Body of pancreas (tissue), 4 donors: Measurements from ENCODE around the gene MCM10. TPM values are rescaled to one million over a fixed set of nuclear protein-coding genes. Genes with fewer than 3 reads are reported as not detected.
A peak's percentile ranks its signal among the peaks of the same experiment; 100 is the strongest.

ENCODE experiments used
- ATAC-seq: fragments of 150-250 bp; one replicate; pipeline ENCODE4 v1.9.1; 2016
- DNase-seq, 4 donors: peaks; one replicate each; pipeline ENCODE4 v3.0.0-alpha.2; 2019
- H3K27ac ChIP-seq, 4 donors: fragments of 200-600 bp; sonication (generic); 1 replicate in 3 of 4; 2 replicates in 1 of 4; pipeline versions ENCODE4 v1.5.1 to v1.6.1; 2016 to 2019; ENCODE audit warnings: mild to moderate bottlenecking in 1 of 4, mixed read lengths in 1 of 4, moderate library complexity in 1 of 4
- H3K27me3 ChIP-seq, 2 donors: fragments of 200-600 bp; sonication (generic); one replicate each; pipeline ENCODE4 v1.6.0; 2016; ENCODE audit warnings: mild to moderate bottlenecking in 1 of 2
- H3K36me3 ChIP-seq, 2 donors: fragments of 200-600 bp; sonication (generic); replicated peaks in 1 of 2; 2 replicates each; pipeline ENCODE4 v1.5.1; 2016; ENCODE audit warnings: low read depth in 2 of 2; ENCODE audit not compliant: insufficient read depth in 1 of 2
- H3K4me1 ChIP-seq: fragments of 200-600 bp; sonication (generic); one replicate; pipeline ENCODE4 v1.6.0; 2016
- H3K4me3 ChIP-seq, 2 donors: fragments of 200-600 bp; sonication (generic); 1 replicate in 1 of 2; 2 replicates in 1 of 2; pipeline ENCODE4 v1.5.1; 2016 to 2019
- H3K9me3 ChIP-seq, 3 donors: fragments of 200-600 bp; sonication (generic); 1 replicate in 2 of 3; 2 replicates in 1 of 3; pipeline ENCODE4 v1.5.1; 2016
- CTCF ChIP-seq, 7 experiments: fragments of 450-650 bp in 4 of 7; fragments of 200-600 bp in 3 of 7; sonication (generic) in 3 of 7; IDR thresholded peaks; one replicate each; pipeline ENCODE4 v1.5.1; 2016 to 2019; ENCODE audit warnings: antibody characterized with exemption in 7 of 7
- POLR2A ChIP-seq, 3 donors: fragments of 450-650 bp; IDR thresholded peaks; one replicate each; pipeline ENCODE4 v1.6.1; 2016; ENCODE audit warnings: antibody characterized with exemption in 3 of 3, mild to moderate bottlenecking in 2 of 3
- WGBS, 2 donors: methylation state at CpG; one replicate each; pipeline ENCODE4 v1.1.5; 2017; 5-methylcytosine and 5-hydroxymethylcytosine counted together
- intact Hi-C: fragments of 100-400 bp; cut with DNase I; formaldehyde crosslinking; loops from one replicate; pipeline ENCODE4 v1.15.1; 2023
- total RNA-seq, 2 donors: library from RNA; depleted of rRNA; stranded (reverse); fragments of >200 nt; gene quantifications; one replicate each; pipeline ENCODE4 v1.1.0, GENCODE V29; 2016

Gene MCM10
- total RNA-seq, 2 donors from 2014 or later: 0.26 TPM; not detected in 1

- H3K36me3 ChIP-seq: no peaks in the 10 kb centered on the region
- no peak overlapping the region for H3K27ac ChIP-seq
- ATAC-seq: no peak
- H3K4me3 ChIP-seq: no peak overlapping the region
- 56 to 68% methylated on average over 5 of the region's 5 CpGs for WGBS, 2 donors
- TF ChIP-seq POLR2A (IDR thresholded peaks at IDR 0.05): no peak
- TF ChIP-seq CTCF (IDR thresholded peaks at IDR 0.05): peak in 6 of 7 experiments; percentile 20 to 41 (median 34)
- no peaks in the 10 kb centered on the region for H3K27me3 ChIP-seq
- no peaks in the 10 kb centered on the region for H3K4me1 ChIP-seq
- peak in 1 of 4 donors; percentile 13 for DNase-seq
- no peaks in the 10 kb centered on the region for H3K9me3 ChIP-seq
- intact Hi-C loops: no loop called here
These were observed 45.4 kb downstream of the MCM10 start for GRCh38 chr10:13206546-13207443.

DNA sequence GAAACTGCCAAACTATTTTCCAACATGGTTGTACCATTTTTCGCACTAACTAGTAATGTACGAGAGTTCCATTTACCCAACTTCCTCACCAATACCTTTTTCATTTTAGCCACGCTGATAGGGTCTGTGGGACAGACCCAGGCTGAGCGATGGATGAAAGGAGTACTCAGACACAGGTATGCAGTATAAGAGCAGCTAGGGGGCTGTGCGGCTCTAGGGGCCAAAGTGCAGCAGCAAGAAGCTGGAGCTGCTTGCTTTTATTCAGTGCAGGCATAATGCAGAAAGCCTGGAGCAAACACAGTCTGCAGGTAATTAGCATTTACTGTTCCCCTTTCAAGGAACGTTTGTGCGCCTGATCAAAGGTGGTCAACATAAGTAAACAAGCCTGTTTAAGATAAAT is 51.8 kb downstream of the MCM10 start:
- H3K27ac ChIP-seq: no peak overlapping the region
- no peaks in the 10 kb centered on the region for H3K9me3 ChIP-seq
- TF ChIP-seq CTCF (IDR thresholded peaks at IDR 0.05) (no peak), POLR2A (IDR thresholded peaks at IDR 0.05) (no peak)
- ATAC-seq (no peak), DNase-seq (no peak)
- no peaks in the 10 kb centered on the region for H3K36me3 ChIP-seq
- intact Hi-C loops: no loop called here
- no peak overlapping the region for H3K4me3 ChIP-seq
- H3K27me3 ChIP-seq: no peaks in the 10 kb centered on the region
- WGBS, 2 donors: 92 to 93% methylated on average over 7 of the region's 7 CpGs
- H3K4me1 ChIP-seq: no peaks in the 10 kb centered on the region

GRCh38 chr10:13218878-13219277 is 57.5 kb downstream of the MCM10 start:
- no peak overlapping the region for H3K4me3 ChIP-seq
- 88 to 92% methylated on average over 4 of the region's 4 CpGs for WGBS, 2 donors
- H3K9me3 ChIP-seq: no peaks in the 10 kb centered on the region
- H3K27me3 ChIP-seq: no peaks in the 10 kb centered on the region
- TF ChIP-seq POLR2A (IDR thresholded peaks at IDR 0.05) (no peak), CTCF (IDR thresholded peaks at IDR 0.05) (no peak)
- no peaks in the 10 kb centered on the region for H3K36me3 ChIP-seq
- no peak overlapping the region for H3K27ac ChIP-seq
- no peak for ATAC-seq
- H3K4me1 ChIP-seq: no peaks in the 10 kb centered on the region
- intact Hi-C loops: no loop called here
- no peak for DNase-seq

- 53 to 55% methylated on average over 12 of the region's 12 CpGs for WGBS, 2 donors
- no peak for TF ChIP-seq CTCF (IDR thresholded peaks at IDR 0.05)
- TF ChIP-seq POLR2A (IDR thresholded peaks at IDR 0.05): no peak
- Histone ChIP-seq H3K27me3 (no peaks in the 10 kb centered on the region), H3K4me3 (no peak overlapping the region), H3K4me1 (no peaks in the 10 kb centered on the region), H3K36me3 (no peaks in the 10 kb centered on the region), H3K27ac (no peak overlapping the region), H3K9me3 (no peaks in the 10 kb centered on the region)
- intact Hi-C loops: no loop called here
- ATAC-seq (no peak), DNase-seq (peak in 1 of 4 donors; percentile 9)
These were observed 58.6 kb downstream of the MCM10 start for GRCh38 chr10:13219685-13220670.
